Glomerular visceral epithelial cell (primary cell): ENCODE results near the gene ARID3C.

Experiments
- DNase-seq: peaks from one replicate; pipeline ENCODE4 v3.0.0-alpha.2; 2016; ENCODE audit errors: extremely low spot score

Gene ARID3C

DNA sequence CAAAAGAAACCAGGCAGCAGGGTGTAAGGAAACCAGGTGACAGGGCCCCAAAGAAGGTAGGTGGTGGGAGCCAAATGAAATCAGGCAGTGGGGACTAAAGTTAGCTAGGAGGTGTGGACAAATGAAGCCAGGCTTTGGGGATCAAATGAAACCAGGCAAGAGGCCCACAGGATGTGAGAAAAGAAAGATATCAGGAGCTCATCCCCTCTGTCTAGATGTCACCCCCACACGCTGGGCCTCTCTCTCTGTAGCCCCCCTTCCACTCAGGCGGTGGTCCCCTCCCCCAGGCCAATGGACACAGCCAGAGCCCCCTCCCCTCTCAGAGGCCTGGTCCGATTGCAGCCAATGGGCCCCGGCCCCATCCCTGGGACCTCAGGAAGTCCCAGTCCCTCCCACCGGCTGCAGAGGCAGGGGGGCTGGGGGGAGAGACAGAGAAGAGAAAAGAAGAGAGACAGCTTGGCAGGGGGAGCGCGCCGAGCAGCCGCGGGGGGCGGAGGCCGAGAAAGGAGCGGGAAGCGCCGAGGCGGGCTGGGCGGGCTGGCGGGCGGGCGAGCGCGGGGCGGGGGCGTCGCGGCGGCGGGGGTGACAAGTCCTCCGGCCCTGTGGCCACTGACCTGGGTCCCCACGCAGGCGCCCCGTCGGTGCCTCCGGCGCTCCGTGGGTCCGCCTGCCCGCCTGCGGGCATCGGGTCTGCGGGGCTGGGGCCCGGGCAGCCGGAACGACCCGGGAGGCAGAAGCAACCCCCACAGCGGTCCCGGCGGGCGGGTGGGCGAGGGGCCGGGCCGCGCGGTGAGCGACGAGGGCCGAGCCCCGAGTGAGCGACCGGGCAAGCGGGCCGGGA lies 51.2 kb downstream of the ARID3C start:
- DNase-seq = no peak

DNA sequence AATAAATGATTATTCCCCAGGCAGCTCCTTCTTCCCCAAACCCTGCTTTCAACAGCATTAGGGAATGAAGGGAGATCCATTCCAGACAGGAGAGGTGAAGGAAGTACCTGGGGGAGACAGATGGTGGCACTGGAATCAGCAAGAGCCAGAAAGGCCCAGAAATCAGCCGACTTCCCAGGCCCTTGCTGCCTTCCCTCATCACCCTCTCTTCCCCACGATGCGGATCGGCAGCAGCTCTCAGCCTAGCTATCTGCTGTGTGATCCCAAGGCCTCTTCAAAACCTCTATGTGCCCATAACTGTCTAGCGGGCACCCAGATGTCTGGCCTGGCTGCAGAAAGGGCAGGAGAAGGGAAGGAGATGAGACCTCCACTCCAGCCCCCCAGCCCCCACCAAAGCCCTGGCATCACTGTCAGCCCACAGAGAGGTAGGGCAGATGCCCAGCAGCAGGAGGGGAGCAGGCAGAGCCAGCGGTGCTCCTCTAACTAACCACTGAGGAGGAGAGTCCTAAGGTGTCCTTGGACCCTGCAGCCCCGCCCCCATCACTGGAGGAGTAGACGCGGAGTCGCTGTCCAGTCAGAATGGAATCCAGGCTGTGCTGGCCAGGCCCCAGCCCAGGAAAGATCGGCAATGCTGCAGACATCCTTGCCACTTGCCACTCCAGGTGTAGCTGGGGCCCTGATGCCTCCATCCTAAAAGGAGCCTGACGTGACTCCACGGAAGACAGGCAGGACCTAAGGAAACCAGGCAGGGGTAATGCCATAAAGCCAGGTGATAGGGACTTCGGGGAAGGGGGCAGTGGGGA lies 52.1 kb downstream of the ARID3C start:
- DNase-seq = no peak

DNA sequence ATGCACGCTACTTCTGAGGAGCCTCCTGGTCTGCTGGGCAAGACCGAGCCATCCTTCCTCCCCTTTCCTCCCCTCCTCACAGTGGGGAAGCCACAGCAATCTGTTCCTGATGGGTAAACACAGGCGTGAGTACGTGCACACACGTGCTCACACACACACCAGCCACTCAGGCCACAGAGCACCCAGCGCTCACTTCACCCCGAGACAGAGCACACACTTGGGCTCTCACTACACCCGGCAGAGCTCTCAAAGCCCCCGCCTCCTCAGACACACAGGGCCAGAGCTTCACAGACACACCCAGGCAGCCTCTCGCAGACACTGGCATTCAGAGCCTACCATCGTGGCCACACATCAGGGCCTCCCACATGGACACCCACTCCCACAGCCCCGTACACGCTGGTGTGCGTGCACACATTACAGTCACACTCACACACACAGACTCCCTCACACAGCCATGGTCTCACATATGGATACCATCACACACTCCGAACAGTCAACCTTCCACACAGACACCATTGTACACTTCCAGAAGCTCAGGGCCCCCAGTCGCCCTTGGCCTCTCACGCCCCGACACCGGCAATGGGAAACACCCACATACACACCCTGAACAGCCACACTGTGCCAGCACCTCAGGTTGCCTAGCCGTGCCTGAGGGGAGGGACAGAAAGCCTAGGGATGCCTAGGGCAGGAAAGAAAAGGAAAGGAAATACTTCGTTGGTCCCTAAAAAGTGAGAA lies 52.8 kb downstream of the ARID3C start:
- no peak for DNase-seq

DNA sequence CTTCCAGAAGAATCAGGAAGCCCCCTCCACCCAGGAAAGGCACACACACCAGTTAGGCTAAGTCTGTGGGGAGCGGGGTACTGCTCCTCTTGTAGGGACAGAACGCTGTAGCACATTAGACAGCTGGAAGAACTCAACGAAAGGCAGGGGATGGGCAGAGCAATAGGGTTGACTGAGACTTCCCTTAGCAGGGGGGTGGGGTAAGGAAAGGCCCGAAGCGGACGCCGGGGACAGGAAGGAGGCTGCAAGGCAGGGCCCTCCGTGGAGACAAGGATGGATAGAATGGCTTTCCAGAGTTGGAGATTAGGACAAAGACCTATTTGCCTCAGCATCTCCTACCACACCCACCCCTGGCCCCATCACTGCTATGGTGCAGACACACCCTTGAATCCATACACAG lies 53.6 kb downstream of the ARID3C start:
- DNase-seq = no peak

DNA sequence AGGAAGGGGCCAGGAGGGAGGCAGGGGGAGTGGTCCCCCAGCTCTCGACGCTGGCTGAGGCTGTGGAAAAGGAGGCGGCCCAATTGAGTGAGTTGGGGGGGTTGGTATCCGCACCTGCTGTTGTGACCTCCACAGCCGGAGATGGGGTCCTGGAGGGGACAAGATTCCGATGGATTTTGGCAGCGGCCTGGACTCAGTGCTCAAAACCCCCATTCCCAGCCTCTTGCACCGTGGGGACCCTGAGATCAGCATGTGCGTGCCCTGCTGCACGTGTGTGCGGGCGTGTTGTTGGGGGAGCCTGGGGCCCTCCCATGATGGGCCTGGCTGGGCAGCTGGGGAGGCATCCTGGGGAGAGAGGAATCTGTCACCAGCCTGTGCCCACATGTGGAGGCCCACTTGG lies 54.3 kb downstream of the ARID3C start:
- DNase-seq = no peak

DNA sequence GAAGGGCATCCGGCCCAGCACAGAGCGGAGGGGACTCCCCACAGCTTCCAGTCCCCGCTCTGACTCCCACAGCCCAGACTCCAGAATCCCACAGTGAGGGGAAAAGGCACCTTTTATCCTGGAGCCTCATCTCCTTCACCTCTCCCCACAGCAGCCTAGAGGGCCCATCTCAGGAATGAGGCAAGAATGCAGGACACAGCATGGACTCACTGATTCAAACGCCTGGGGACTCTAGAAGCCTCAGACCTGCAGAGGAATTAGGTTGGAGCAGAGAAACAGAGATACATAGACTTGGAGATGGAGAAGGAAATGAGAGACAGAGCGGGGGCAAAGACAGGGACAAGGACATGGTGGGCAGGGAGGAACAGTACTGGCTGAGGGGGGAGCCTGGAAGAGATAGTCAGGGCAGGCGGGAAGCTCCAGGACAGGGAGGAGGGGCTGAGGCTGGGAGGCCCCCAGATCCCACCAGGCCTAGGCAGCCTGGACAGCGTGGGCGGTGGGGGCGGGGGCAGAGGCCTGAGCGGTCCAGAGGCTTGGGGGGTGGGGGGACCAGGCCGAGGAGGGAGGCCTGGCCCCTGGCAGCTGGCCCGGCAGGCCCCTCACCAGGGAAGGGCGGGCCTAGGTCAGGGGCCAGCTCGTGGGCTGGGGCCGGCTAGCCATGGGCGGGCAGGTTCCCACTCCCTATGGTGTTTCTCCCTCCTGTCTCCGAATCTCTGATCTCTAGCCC lies 55.1 kb downstream of the ARID3C start:
- no peak for DNase-seq

DNA sequence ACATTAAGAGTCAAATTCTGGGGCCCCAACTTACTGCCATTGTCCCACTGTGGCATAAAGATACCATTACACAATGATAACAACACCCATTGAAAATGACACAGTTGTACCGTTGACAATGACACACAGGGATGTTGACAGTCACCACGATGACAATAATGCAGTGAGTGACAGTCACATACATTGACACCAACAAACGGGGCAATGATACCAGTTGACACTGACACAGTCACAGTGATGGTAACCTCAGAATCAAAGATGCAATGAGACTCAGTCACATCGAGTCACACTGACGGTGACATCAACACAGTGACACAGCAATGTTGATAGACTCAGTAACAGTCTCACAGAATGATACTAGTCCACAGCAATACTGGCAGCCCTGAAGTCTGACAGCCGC lies 56.2 kb downstream of the ARID3C start:
- no peak for DNase-seq

DNA sequence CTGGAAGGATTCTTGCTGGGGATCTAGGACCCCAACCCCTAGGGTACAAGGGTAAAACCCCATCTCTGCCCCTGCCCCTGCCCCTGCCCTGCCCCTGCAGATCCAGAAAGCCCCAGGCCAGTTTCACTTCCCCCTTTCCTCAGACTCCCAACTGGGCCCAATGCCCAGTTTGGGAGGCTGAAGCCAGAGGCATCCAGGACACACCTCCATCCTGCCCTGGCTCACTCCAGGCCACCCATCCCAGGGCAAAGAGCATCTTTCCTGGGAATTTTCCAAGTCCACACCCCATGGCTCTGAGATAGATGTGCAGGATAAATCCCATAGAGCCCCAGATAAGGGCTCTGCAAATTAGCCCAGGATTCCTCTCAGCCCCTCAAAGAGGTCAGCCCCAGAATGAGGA lies 56.8 kb downstream of the ARID3C start:
- DNase-seq = no peak

DNA sequence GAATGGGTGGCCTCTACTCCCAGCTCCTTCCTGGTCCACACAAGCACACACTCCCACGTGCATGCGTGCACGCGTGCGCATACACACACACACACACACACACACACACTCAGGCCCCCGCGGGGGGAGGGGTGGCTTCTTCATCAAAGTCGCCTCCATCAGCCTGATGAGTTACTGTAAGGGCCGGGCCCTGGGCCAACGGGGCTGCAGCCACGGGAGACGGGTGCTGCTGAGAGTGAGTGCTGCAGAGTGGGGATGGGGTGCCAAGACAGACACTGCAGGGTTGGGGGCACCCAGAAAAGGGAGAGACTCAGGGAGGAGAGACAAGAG lies 57.4 kb downstream of the ARID3C start:
- DNase-seq = no peak
